K562 (cell line): ENCODE results near the gene PLD5. TPM values are rescaled to one million over a fixed set of nuclear protein-coding genes. Genes with fewer than 3 reads are reported as not detected.

Source experiments
- ATAC-seq: fragments of 200-7000 bp; cut with Tn5 transposase; 3 replicates; pipeline ENCODE4 v1.9.1; 2020; ENCODE audit warnings: moderate library complexity
- BruUV-seq: library from RNA; stranded (reverse); fragments of 400-500 nt; replicated peaks from 2 replicates; lab custom pipeline; 2021; lab: Mats Ljungman, UMichigan
- CTCF ChIA-PET: fragments of 300-600 bp; formaldehyde crosslinking; extraction: SDS; loops from one replicate; lab custom pipeline; 2021; ENCODE audit warnings: low intra/inter-chr PET ratio; lab: Yijun Ruan, JAX
- POLR2A ChIA-PET: fragments of 300-600, 350-650 bp; sonication (Branson Sonifier 250); formaldehyde crosslinking; extraction: SDS; loops from one replicate; lab custom pipeline; 2021; ENCODE audit warnings: antibody characterized with exemption, inconsistent platforms; lab: Yijun Ruan, JAX
- DNase-seq, 4 experiments: peaks; one replicate each; pipeline versions ENCODE4 v3.0.0 to v3.0.0-alpha.2; 2011 to 2018; ENCODE audit warnings: low spot score in 3 of 4, mixed read lengths in 3 of 4; ENCODE audit errors: extremely low read depth in 1 of 4
- FAIRE-seq: peaks from 2 replicates; lab custom pipeline; 2011; peaks lifted over from hg19 to GRCh38; lab: Jason Lieb, UNC
- H2AFZ ChIP-seq: 2 replicates; pipeline ENCODE4 v1.6.0; 2011; ENCODE audit warnings: low read depth, low read length, control low read depth, inconsistent platforms
- H3K27ac ChIP-seq: fragments of 200-600 bp; 3 replicates; pipeline ENCODE4 v1.8.0; 2011; ENCODE audit warnings: low read depth, mild to moderate bottlenecking, control low read depth, inconsistent platforms, low read length, moderate library complexity, mixed read lengths; ENCODE audit errors: extremely low read depth
- H3K27me3 ChIP-seq, 2 experiments: fragments of 300-600 bp in 1 of 2; 2 replicates in 1 of 2; 3 replicates in 1 of 2; pipeline versions ENCODE4 v1.6.0 to v1.8.0; 2011; ENCODE audit warnings: inconsistent platforms in 2 of 2, low read length in 2 of 2, mild to moderate bottlenecking in 1 of 2, mixed read lengths in 1 of 2, moderate library complexity in 1 of 2; ENCODE audit not compliant: control insufficient read depth in 2 of 2, insufficient read depth in 2 of 2
- H3K36me3 ChIP-seq: fragments of 300-600 bp; 3 replicates; pipeline ENCODE4 v1.8.0; 2011; ENCODE audit warnings: mild to moderate bottlenecking, low read length, inconsistent platforms; ENCODE audit not compliant: control insufficient read depth, insufficient read depth
- H3K4me1 ChIP-seq, 2 experiments: fragments of 200-600 bp in 1 of 2; replicated peaks in 1 of 2; 2 replicates in 1 of 2; 3 replicates in 1 of 2; pipeline versions ENCODE4 v1.5.1 to v1.8.0; 2011; ENCODE audit warnings: inconsistent platforms in 2 of 2, low read length in 2 of 2, mild to moderate bottlenecking in 1 of 2, mixed read lengths in 1 of 2, moderate library complexity in 1 of 2; ENCODE audit not compliant: control insufficient read depth in 2 of 2, insufficient read depth in 2 of 2
- H3K4me2 ChIP-seq: 2 replicates; pipeline ENCODE4 v1.6.1; 2011; ENCODE audit warnings: low read length, control low read depth, inconsistent platforms, mixed read lengths; ENCODE audit not compliant: insufficient read depth
- H3K4me3 ChIP-seq: fragments of 200-600 bp; sonication (generic), shearing (Covaris generic); 2 replicates; pipeline ENCODE4 v1.5.1; 2016; ENCODE audit warnings: control low read depth, inconsistent platforms
- H3K79me2 ChIP-seq: fragments of 200-600 bp; 3 replicates; pipeline ENCODE4 v1.8.0; 2011; ENCODE audit warnings: low read length, inconsistent platforms; ENCODE audit not compliant: control insufficient read depth, insufficient read depth
- H3K9ac ChIP-seq, 2 experiments: 2 replicates each; pipeline versions ENCODE4 v1.6.0 to v1.6.1; 2011; ENCODE audit warnings: low read depth in 2 of 2, low read length in 2 of 2, control low read depth in 1 of 2, inconsistent platforms in 1 of 2, mild to moderate bottlenecking in 1 of 2, mixed read lengths in 1 of 2; ENCODE audit not compliant: insufficient read depth in 1 of 2
- H3K9me1 ChIP-seq: one replicate; pipeline ENCODE4 v1.6.0; 2011; ENCODE audit warnings: inconsistent platforms, mild to moderate bottlenecking, low read length, moderate library complexity; ENCODE audit not compliant: control insufficient read depth, insufficient read depth
- H3K9me3 ChIP-seq: replicated peaks from 2 replicates; pipeline ENCODE4 v1.5.1; 2011; ENCODE audit warnings: low read depth, low read length, inconsistent platforms; ENCODE audit not compliant: control insufficient read depth, insufficient read depth
- H4K20me1 ChIP-seq: replicated peaks from 2 replicates; pipeline ENCODE4 v1.6.1; 2011; ENCODE audit warnings: low read length, inconsistent platforms, mixed read lengths; ENCODE audit not compliant: control insufficient read depth, insufficient read depth
- CBX3 ChIP-seq, 2 experiments: IDR thresholded peaks; 1 replicate in 1 of 2; 2 replicates in 1 of 2; pipeline ENCODE4 v1.6.1; 2012; ENCODE audit warnings: inconsistent platforms in 2 of 2, low read length in 2 of 2, borderline replicate concordance in 1 of 2, control low read depth in 1 of 2
- CC2D1A ChIP-seq: fragments of 450-650 bp; IDR thresholded peaks from 2 replicates; pipeline ENCODE4 v1.6.1; 2017; ENCODE audit warnings: mild to moderate bottlenecking
- CHD4 ChIP-seq: fragments of 200-600 bp; sonication (generic); IDR thresholded peaks from 3 replicates; pipeline ENCODE4 v1.6.1; 2012; ENCODE audit warnings: low read depth, mild to moderate bottlenecking, mixed read lengths, low read length, inconsistent platforms; ENCODE audit not compliant: insufficient read depth, insufficient replicate concordance, poor library complexity, severe bottlenecking
- CREM ChIP-seq: IDR thresholded peaks from 2 replicates; pipeline ENCODE4 v1.6.1; 2014; ENCODE audit warnings: antibody characterized with exemption, low read depth
- E2F1 ChIP-seq: sonication (generic); formaldehyde crosslinking; IDR thresholded peaks from 2 replicates; pipeline ENCODE4 v1.8.1; 2023; ENCODE audit warnings: mild to moderate bottlenecking, missing genetic modification reagents, moderate library complexity
- ILK ChIP-seq: fragments of 450-650 bp; IDR thresholded peaks from 2 replicates; pipeline ENCODE4 v1.6.1; 2016; ENCODE audit warnings: missing genetic modification characterization, low read depth, mild to moderate bottlenecking, missing compliant biosample characterization, moderate library complexity, borderline replicate concordance
- MAFG ChIP-seq: fragments of 450-650 bp; conservative IDR thresholded peaks from 2 replicates; pipeline ENCODE4 v1.6.1; 2016; ENCODE audit warnings: missing genetic modification characterization, missing compliant biosample characterization
- NFRKB ChIP-seq: fragments of 450-650 bp; IDR thresholded peaks from 2 replicates; pipeline ENCODE4 v1.6.1; 2016; ENCODE audit warnings: low read depth
- POLR2A ChIP-seq: fragments of 450-650 bp; conservative IDR thresholded peaks from 2 replicates; pipeline ENCODE4 v1.6.1; 2016
- RFX1 ChIP-seq: fragments of 450-650 bp; IDR thresholded peaks from 2 replicates; pipeline ENCODE4 v1.6.1; 2016; ENCODE audit warnings: mild to moderate bottlenecking, moderate library complexity
- SNIP1 ChIP-seq: fragments of 450-650 bp; IDR thresholded peaks from 2 replicates; pipeline ENCODE4 v1.7.1; 2017; ENCODE audit warnings: low read depth, mild to moderate bottlenecking
- ZFX ChIP-seq: sonication (generic); formaldehyde crosslinking; IDR thresholded peaks from 2 replicates; pipeline ENCODE4 v1.8.0; 2022; ENCODE audit warnings: mild to moderate bottlenecking, missing genetic modification reagents, moderate library complexity
- ZNF217 ChIP-seq: sonication (generic); formaldehyde crosslinking; IDR thresholded peaks from 2 replicates; pipeline ENCODE4 v1.8.0; 2022; ENCODE audit warnings: mild to moderate bottlenecking, missing genetic modification reagents
- ZNF280B ChIP-seq: fragments of 250-450 bp; sonication (Bioruptor Pico); IDR thresholded peaks from 2 replicates; pipeline ENCODE4 v1.5.1; 2021; ENCODE audit warnings: mild to moderate bottlenecking
- ZNF408 ChIP-seq: fragments of 250-450 bp; sonication (Bioruptor Pico); IDR thresholded peaks from 2 replicates; pipeline ENCODE4 v1.4.0; 2020; ENCODE audit warnings: low read depth, mild to moderate bottlenecking, moderate library complexity
- WGBS: fragments of 100-300 bp; shearing (Covaris generic); methylation state at CpG from one replicate; pipeline ENCODE4 v1.1.6; 2016; ENCODE audit warnings: low coverage, mixed read lengths; ENCODE audit not compliant: insufficient coverage; ENCODE audit errors: missing lambda C conversion rate; 5-methylcytosine and 5-hydroxymethylcytosine counted together
- in situ Hi-C: fragments of 300-500 bp; cut with MboI; formaldehyde crosslinking; loops from 4 replicates; pipeline ENCODE4 v1.15.0; 2018; ENCODE audit warnings: inconsistent platforms, mixed read lengths
- intact Hi-C: fragments of 100-400 bp; cut with micrococcal nuclease; formaldehyde crosslinking; loops from 2 replicates; pipeline ENCODE4 v1.14.2; 2022
- polyA plus RNA-seq, 8 experiments: library from polyadenylated mRNA; depleted of rRNA in 4 of 8; stranded (reverse) in 5 of 8; unstranded in 3 of 8; fragments of >200 nt; fragmentation: Nextera tagmentation in 2 of 8; fragmentation: Illumina TruSeq in 1 of 8; extraction: Ambion mirVana in 2 of 8; extraction: Trizol in 1 of 8; gene quantifications; 2 replicates each; pipeline versions ENCODE4 v1.2.1 to v1.2.3, GENCODE V29; 2011 to 2014; ENCODE audit warnings: inconsistent platforms in 1 of 8, missing spikeins in 1 of 8
- total RNA-seq, 7 experiments: library from RNA; depleted of rRNA in 6 of 7; stranded (reverse); fragments of >200 nt in 6 of 7; fragmentation: Illumina TruSeq in 2 of 7; extraction: Trizol in 2 of 7; gene quantifications; 2 replicates each; pipeline versions ENCODE4 v1.2.1 to v1.2.3, GENCODE V29; 2011 to 2021; ENCODE audit warnings: low replicate concordance in 1 of 7
- TF ChIP-seq, protein P1 (sequence below), 2 experiments: fragments of 450-650 bp in 1 of 2; IDR thresholded peaks; 2 replicates each; pipeline ENCODE4 v1.6.1; 2011 to 2017; ENCODE audit warnings: low read depth in 2 of 2, antibody characterized with exemption in 1 of 2, borderline replicate concordance in 1 of 2, low read length in 1 of 2, mild to moderate bottlenecking in 1 of 2, mixed read lengths in 1 of 2; ENCODE audit not compliant: control insufficient read depth in 1 of 2

PLD5 gene
- total and polyA plus RNA-seq, 9 of the 15 experiments (the other 6 are each of a cell fraction or from before 2014, with no cell fraction given), result not detected

DNA sequence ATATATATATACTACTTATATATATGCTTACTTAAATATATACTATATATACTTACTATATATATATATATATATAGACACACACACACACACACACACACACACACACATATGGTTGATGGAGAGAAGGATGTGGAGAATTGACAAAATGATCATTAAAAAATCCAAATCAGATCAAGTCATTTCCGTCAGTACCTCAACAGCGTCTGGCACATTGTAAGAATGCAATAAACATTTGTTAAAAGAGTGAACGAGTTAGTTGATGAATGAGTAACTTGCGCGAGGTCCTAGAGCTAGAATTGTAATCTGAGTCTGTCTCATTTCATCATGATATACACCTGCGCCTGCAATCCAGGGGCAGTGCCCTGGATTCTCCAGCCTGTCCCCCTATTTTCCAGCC lies 282.6 kb downstream of the PLD5 start:
- DNase-seq (no peak), FAIRE-seq (no peak), ATAC-seq (no peak)
- H3K27me3 ChIP-seq, result no peaks in the 10 kb centered on the region
- in situ Hi-C loops, result no loop called here
- no peak overlapping the region for H2AFZ ChIP-seq
- H4K20me1 ChIP-seq, result no peaks in the 10 kb centered on the region
- no peak overlapping the region for H3K9ac ChIP-seq
- H3K79me2 ChIP-seq, result no peaks in the 10 kb centered on the region
- H3K9me3 ChIP-seq, result no peaks in the 10 kb centered on the region
- H3K36me3 ChIP-seq, result no peaks in the 10 kb centered on the region
- H3K4me3 ChIP-seq, result no peak overlapping the region
- BruUV-seq, result no TSS peak
- WGBS, result 2% methylated on average over 6 of the region's 6 CpGs
- no peaks in the 10 kb centered on the region for H3K9me1 ChIP-seq
- no peaks in the 10 kb centered on the region for H3K4me1 ChIP-seq
- intact Hi-C loops, result no loop called here
- ChIA-PET POLR2A (no interaction called here), CTCF (no interaction called here)
- no peak overlapping the region for H3K27ac ChIP-seq
- no peak overlapping the region for H3K4me2 ChIP-seq
- TF ChIP-seq MAFG, result no peak
- TF ChIP-seq ZNF217, result no peak
- TF ChIP-seq ZNF280B, result no peak
- TF ChIP-seq ZNF408 (CRISPR knock-in tag), result no peak
- no peak for TF ChIP-seq POLR2A
- no peak for TF ChIP-seq SNIP1
- TF ChIP-seq ZFX (CRISPR knock-in tag), result no peak
- TF ChIP-seq CHD4, result no peak
- no peak for TF ChIP-seq RFX1
- no peak for TF ChIP-seq CC2D1A
- TF ChIP-seq, protein P1, sequence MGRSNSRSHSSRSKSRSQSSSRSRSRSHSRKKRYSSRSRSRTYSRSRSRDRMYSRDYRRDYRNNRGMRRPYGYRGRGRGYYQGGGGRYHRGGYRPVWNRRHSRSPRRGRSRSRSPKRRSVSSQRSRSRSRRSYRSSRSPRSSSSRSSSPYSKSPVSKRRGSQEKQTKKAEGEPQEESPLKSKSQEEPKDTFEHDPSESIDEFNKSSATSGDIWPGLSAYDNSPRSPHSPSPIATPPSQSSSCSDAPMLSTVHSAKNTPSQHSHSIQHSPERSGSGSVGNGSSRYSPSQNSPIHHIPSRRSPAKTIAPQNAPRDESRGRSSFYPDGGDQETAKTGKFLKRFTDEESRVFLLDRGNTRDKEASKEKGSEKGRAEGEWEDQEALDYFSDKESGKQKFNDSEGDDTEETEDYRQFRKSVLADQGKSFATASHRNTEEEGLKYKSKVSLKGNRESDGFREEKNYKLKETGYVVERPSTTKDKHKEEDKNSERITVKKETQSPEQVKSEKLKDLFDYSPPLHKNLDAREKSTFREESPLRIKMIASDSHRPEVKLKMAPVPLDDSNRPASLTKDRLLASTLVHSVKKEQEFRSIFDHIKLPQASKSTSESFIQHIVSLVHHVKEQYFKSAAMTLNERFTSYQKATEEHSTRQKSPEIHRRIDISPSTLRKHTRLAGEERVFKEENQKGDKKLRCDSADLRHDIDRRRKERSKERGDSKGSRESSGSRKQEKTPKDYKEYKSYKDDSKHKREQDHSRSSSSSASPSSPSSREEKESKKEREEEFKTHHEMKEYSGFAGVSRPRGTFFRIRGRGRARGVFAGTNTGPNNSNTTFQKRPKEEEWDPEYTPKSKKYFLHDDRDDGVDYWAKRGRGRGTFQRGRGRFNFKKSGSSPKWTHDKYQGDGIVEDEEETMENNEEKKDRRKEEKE (IDR thresholded peaks at IDR 0.05; ENCODE audit: borderline replicate concordance in 1 of 2, control insufficient read depth in 1 of 2, low read depth in 2 of 2, low read length in 1 of 2), result no peak
- TF ChIP-seq CREM, result no peak
- no peak for TF ChIP-seq E2F1 (CRISPR knock-in tag)
- TF ChIP-seq CBX3 (IDR thresholded peaks at IDR 0.05; ENCODE audit: borderline replicate concordance in 1 of 2, low read length in 2 of 2), result no peak
- TF ChIP-seq NFRKB, result no peak
- no peak for TF ChIP-seq ILK (tag)
